HG03159 (cell line): ENCODE results near the gene ST6GALNAC5.

ENCODE experiments used
- ATAC-seq: cut with Tn5 transposase; IDR thresholded peaks from one replicate; pipeline ENCODE4 v1.9.1; 2021; ENCODE audit warnings: mild to moderate bottlenecking, moderate library complexity; ENCODE audit not compliant: unreplicated experiment

ST6GALNAC5 gene

DNA sequence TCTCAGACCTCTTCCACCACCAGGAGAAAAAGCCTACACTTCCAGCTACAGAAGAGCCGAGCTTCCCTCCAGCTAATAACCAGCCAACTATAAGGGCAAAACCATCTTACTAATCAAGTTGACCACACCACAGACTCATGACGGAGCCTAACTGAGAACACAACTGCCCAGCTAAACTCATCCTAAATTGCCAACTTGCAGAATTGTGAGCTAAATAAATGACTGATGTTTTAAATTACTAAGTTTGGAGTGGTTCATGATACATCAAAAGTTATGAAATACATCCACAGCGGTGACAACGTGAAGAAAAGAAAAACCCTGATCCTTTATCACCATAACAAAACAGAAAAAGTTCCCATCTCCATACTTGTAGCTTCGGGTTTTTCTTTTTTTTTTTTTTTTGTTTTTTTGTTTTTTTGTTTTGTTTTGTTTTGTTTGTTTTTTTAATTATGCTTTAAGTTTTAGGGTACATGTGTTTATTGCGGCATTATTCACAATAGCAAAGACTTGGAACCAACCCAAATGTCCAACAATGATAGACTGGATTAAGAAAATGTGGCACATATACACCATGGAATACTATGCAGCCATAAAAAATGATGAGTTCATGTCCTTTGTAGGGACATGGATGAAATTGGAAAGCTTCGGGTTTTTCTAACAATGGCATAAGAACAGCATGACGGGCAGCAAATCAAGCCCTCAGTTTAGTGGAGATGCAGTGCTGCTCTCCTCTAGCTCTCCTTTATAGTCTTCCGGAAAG, 229.4 kb downstream of the ST6GALNAC5 start:
- ATAC-seq = no peak

DNA sequence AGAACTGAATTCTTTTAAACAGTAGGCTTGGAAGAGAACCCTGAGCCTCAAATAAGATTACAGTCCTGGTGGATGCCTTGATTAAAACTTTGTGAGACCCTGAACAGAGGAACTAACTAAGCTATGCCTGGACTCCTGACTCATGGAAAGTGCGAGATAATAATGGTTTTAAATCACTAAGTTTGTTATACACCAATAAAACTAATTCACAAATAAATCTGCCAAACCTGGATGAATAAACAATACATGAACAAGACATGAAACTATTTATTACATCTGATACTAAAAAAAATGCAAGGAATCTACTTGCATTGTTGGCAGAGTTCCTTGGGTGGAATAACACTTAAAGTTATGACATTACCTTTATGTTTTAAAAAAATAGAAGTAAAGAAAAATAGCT, 233.6 kb downstream of the ST6GALNAC5 start:
- no peak for ATAC-seq

DNA sequence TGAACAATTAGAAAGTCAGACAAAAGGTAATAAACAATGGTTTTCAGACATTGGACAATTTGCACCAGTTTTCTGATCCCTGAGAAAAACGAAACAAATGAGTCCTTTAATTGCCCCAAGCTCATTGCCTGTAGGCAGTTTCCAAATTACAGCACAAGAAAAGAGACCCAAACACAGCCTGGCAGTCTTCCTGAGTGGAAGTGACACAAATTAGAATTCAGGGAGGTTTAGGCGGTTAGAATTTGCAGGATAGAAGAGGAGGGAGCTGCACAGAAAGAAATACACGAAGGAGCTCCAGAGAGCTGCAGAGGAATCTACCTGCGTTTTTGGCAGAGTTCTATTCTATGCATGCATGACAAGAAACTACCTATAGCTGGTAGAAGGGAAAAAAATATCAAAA, 236.2 kb downstream of the ST6GALNAC5 start:
- no peak for ATAC-seq

DNA sequence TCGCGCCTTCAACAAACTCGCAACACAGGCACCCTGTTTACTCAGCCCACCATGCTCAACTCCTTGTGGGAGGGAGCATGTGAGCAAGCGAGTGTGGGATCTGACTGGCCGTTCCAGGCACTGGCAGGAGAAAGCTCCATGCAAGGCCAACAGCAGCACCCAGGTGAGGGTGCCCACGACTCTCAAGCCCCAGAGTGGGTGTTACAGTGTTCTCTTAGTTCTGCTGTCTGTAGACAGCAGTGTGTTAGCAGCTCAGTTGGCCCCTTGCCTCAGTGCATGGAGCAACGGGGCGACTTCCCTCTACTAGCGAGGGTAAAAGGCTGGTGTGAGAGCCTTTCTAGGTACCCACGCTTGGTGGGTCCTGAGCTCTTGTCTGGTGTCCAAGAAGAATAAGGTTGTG, 237.4 kb downstream of the ST6GALNAC5 start:
- no peak for ATAC-seq
